ENCODE measurements around the gene PID1. TPM values are rescaled to one million over a fixed set of nuclear protein-coding genes. Genes with fewer than 3 reads are reported as not detected.

PID1 gene
- total and polyA plus RNA-seq, 4 donors: 13.3 to 52.0 (median 45.7) TPM

GRCh38 chr2:229071292-229071976, 199.7 kb downstream of the PID1 start (continued):
- TF ChIP-seq CTCF (IDR thresholded peaks at IDR 0.05; ENCODE audit: low read depth, low read length, missing input control): no peak
- no peak for TF ChIP-seq NR2F2 (IDR thresholded peaks at IDR 0.05)
- no peak for TF ChIP-seq FOXA2 (IDR thresholded peaks at IDR 0.05)
- TF ChIP-seq FOXA1 (IDR thresholded peaks at IDR 0.05): no peak
- TF ChIP-seq JUND (IDR thresholded peaks at IDR 0.05): no peak
- no peak for TF ChIP-seq TAF1 (conservative IDR thresholded peaks at IDR 0.05)
- no peak for TF ChIP-seq RXRA (IDR thresholded peaks at IDR 0.05)
- no peak for TF ChIP-seq ATF3 (IDR thresholded peaks at IDR 0.05)

DNA sequence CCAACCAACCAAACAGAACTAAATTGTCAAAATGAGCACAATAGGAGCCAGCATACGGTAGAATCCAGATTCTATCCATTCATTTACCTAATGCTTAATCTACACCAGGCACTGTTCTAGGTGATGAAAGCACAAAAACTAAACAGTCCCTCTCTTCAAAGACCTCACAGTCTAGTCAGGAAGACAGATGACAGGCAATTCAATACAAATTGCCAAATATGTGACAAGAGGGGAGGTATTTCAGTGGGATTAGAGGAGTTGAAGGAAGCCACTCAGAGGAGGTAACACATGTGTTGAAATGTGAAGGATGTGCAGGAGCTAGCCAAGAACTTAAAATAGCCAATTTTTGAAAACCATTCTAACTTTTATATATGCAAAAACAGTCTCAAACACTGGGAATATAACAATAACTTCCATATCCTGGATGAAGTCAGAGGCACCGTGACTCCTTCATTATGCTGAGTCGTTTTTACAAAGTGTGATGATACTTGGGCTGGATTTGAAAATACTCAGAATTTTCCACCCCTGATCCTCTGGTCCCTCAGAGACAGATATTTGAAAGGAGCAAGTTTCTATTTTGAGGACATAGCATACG, 204.9 kb downstream of the PID1 start:
- Histone ChIP-seq H3K9me3 (ENCODE audit: control insufficient read depth in 4 of 4, low read length in 3 of 4) (no peaks in the 10 kb centered on the region), H3K9ac (ENCODE audit: low read depth in 1 of 2, low read length in 2 of 2) (no peak overlapping the region), H3K4me1 (ENCODE audit: control insufficient read depth in 4 of 4, insufficient read depth in 4 of 4, low read length in 3 of 4) (peaks cover 0 to 2% (median 0%) of the 10 kb centered on the region in 4 donors), H3K27me3 (ENCODE audit: control insufficient read depth in 4 of 4, insufficient read depth in 4 of 4, low read length in 3 of 4) (no peaks in the 10 kb centered on the region), H3K36me3 (ENCODE audit: control insufficient read depth in 4 of 4, insufficient read depth in 3 of 4, low read depth in 1 of 4, low read length in 3 of 4) (peaks cover 0 to 5% (median 3%) of the 10 kb centered on the region in 4 donors), H3K4me3 (ENCODE audit: low read depth in 1 of 3, low read length in 3 of 3) (no peak overlapping the region), H3K27ac (ENCODE audit: low read depth in 1 of 2, low read length in 2 of 2) (no peak overlapping the region)
- TF ChIP-seq, protein P1, sequence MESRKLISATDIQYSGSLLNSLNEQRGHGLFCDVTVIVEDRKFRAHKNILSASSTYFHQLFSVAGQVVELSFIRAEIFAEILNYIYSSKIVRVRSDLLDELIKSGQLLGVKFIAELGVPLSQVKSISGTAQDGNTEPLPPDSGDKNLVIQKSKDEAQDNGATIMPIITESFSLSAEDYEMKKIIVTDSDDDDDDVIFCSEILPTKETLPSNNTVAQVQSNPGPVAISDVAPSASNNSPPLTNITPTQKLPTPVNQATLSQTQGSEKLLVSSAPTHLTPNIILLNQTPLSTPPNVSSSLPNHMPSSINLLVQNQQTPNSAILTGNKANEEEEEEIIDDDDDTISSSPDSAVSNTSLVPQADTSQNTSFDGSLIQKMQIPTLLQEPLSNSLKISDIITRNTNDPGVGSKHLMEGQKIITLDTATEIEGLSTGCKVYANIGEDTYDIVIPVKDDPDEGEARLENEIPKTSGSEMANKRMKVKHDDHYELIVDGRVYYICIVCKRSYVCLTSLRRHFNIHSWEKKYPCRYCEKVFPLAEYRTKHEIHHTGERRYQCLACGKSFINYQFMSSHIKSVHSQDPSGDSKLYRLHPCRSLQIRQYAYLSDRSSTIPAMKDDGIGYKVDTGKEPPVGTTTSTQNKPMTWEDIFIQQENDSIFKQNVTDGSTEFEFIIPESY (IDR thresholded peaks at IDR 0.05): no peak
- TF ChIP-seq CTCF (IDR thresholded peaks at IDR 0.05; ENCODE audit: low read depth, low read length, missing input control): no peak
- no peak for TF ChIP-seq MAX (IDR thresholded peaks at IDR 0.05)
- no peak for TF ChIP-seq SP1 (IDR thresholded peaks at IDR 0.05)
- no peak for TF ChIP-seq EGR1 (IDR thresholded peaks at IDR 0.05; ENCODE audit: low read depth in 2 of 2)
- no peak for TF ChIP-seq JUND (IDR thresholded peaks at IDR 0.05)
- no peak for TF ChIP-seq NR2F2 (IDR thresholded peaks at IDR 0.05)
- no peak for TF ChIP-seq ATF3 (IDR thresholded peaks at IDR 0.05)
- TF ChIP-seq HNF4G (IDR thresholded peaks at IDR 0.05): no peak
- no peak for TF ChIP-seq HNF4A (conservative IDR thresholded peaks at IDR 0.05)
- TF ChIP-seq GABPA (IDR thresholded peaks at IDR 0.05 in 1 of 2, conservative IDR thresholded peaks at IDR 0.05 in 1 of 2): no peak
- TF ChIP-seq RXRA (IDR thresholded peaks at IDR 0.05): no peak
- no peak for TF ChIP-seq YY1 (IDR thresholded peaks at IDR 0.05)
- TF ChIP-seq FOXA1 (IDR thresholded peaks at IDR 0.05): no peak
- TF ChIP-seq TAF1 (conservative IDR thresholded peaks at IDR 0.05): no peak
- no peak for TF ChIP-seq FOXA2 (IDR thresholded peaks at IDR 0.05)
- WGBS: 93% methylated on average over 4 of the region's 4 CpGs
- no peak for DNase-seq (ENCODE audit: low spot score)
